ENCODE results near the gene AOPEP. TPM values are rescaled to one million over a fixed set of nuclear protein-coding genes. Genes with fewer than 3 reads are reported as not detected.

Gene AOPEP
- polyA plus RNA-seq, 1 of the 3 experiments (the other 2 are of a cell fraction) = 54.6 TPM

GRCh38 chr9:95115104-95115503, 388.6 kb downstream of the AOPEP start:
- Histone ChIP-seq H2AFZ (ENCODE audit: low read depth) (no peak overlapping the region), H4K20me1 (ENCODE audit: insufficient read depth) (no peaks in the 10 kb centered on the region), H3K27ac (ENCODE audit: low read depth in 2 of 2, low read length in 1 of 2) (no peak overlapping the region), H3K4me2 (no peak overlapping the region), H3K4me3 (ENCODE audit: low read depth in 2 of 2, low read length in 1 of 2) (no peak overlapping the region), H3K36me3 (replicated peaks in 1 of 2; ENCODE audit: control insufficient read depth in 1 of 2, insufficient read depth in 2 of 2, low read length in 1 of 2) (peaks cover 2 to 20% of the 10 kb centered on the region in 2 experiments), H3K9me2 (no peaks in the 10 kb centered on the region), H3K79me2 (ENCODE audit: insufficient read depth) (no peaks in the 10 kb centered on the region), H3K9me3 (no peaks in the 10 kb centered on the region), H3K27me3 (ENCODE audit: insufficient read depth) (no peaks in the 10 kb centered on the region), H3K4me1 (ENCODE audit: control insufficient read depth in 1 of 2, insufficient read depth in 2 of 2, low read depth in 1 of 2, low read length in 1 of 2) (peaks cover 0 to 6% of the 10 kb centered on the region in 2 experiments; a peak in 1 of 4 replicates), H3K9ac (no peak overlapping the region), H3F3A (replicated peaks; ENCODE audit: insufficient read depth) (no peaks in the 10 kb centered on the region)
- WGBS (ENCODE audit: low lambda C conversion rate) = 96% methylated on average over 6 of the region's 6 CpGs
- POLR2A ChIA-PET = no interaction called here
- TF ChIP-seq SIN3A (IDR thresholded peaks at IDR 0.05; ENCODE audit: borderline replicate concordance, low read depth, low read length) (no peak), ELF1 (IDR thresholded peaks at IDR 0.05) (no peak), REST (IDR thresholded peaks at IDR 0.05; ENCODE audit: low read depth, low read length) (no peak), GABPA (IDR thresholded peaks at IDR 0.05; ENCODE audit: low read depth) (no peak), SMC3 (IDR thresholded peaks at IDR 0.05; ENCODE audit: low read depth, low read length) (no peak), RFX5 (IDR thresholded peaks at IDR 0.05; ENCODE audit: low read length) (no peak), FOXJ3 (CRISPR knock-in tag; IDR thresholded peaks at IDR 0.05) (no peak)
- CTCF ChIA-PET = interaction anchor here (0.7 to 5.8 kb wide), 7 partner anchors 12 to 434 kb away, joined by 3 to 33 read pairs (median 5); no protein-coding TSS in a partner anchor
- DNase-seq = no peak

DNA sequence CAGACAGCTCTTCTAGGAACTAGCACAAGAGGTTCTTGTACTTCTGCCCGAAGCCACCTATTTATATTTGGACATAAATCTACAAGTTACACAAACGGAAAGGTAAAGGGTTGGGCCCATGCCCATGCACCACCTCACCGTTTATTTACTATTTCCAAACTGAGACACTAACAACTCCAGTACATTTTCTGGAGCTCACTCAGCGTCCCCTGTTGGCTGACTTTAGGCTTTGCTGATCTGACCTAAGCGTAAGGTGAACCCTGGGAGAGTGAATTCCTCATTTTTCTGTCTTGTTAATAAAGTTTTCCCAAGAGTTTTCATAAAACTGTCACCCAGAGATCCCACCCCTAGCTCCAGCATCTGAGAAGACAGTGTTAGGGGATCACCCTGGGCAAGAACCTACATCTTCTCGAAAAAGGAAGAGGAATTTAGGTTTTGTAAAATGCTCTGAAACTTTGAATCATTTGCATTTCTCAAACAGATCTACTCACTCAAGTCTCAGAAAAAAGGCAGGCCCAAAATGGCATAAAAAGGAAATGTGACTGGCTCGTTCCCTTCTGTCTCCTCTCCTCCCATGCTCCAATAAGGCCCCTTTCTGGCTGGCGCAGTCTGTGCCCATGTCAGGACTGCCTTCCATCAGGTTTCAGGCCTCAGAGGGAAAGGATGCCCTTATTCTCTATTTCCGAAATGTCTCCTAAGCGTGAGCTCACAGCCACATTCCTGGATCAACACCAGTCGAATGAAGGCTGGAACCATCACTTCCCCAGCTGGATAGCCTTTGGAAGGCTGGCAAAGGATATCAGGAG, 389.7 kb downstream of the AOPEP start:
- H3K9me3 ChIP-seq = no peaks in the 10 kb centered on the region
- no peaks in the 10 kb centered on the region for H3F3A ChIP-seq (replicated peaks; ENCODE audit: insufficient read depth)
- POLR2A ChIA-PET = no interaction called here
- H3K9ac ChIP-seq = no peak overlapping the region
- H4K20me1 ChIP-seq (ENCODE audit: insufficient read depth) = no peaks in the 10 kb centered on the region
- no peak overlapping the region for H2AFZ ChIP-seq (ENCODE audit: low read depth)
- H3K27me3 ChIP-seq (ENCODE audit: insufficient read depth) = no peaks in the 10 kb centered on the region
- CTCF ChIA-PET = interaction anchor here (0.8 to 5.8 kb wide), 8 partner anchors 12 to 435 kb away, joined by 3 to 33 read pairs (median 4); no protein-coding TSS in a partner anchor
- H3K4me3 ChIP-seq (ENCODE audit: low read depth in 2 of 2, low read length in 1 of 2) = no peak overlapping the region
- no peaks in the 10 kb centered on the region for H3K79me2 ChIP-seq (ENCODE audit: insufficient read depth)
- TF ChIP-seq NRF1 (IDR thresholded peaks at IDR 0.05; ENCODE audit: low read depth, low read length) (no peak), SMC3 (IDR thresholded peaks at IDR 0.05; ENCODE audit: low read depth, low read length) (no peak), RAD21 (IDR thresholded peaks at IDR 0.05; ENCODE audit: low read length) (0 out of 2 replicates have a peak, but pooled peaks have one; percentile 16), TEAD4 (IDR thresholded peaks at IDR 0.05; ENCODE audit: borderline replicate concordance, insufficient read depth) (no peak), CTCF (IDR thresholded peaks at IDR 0.05) (peak; percentile 23)
- WGBS (ENCODE audit: low lambda C conversion rate) = 90% methylated on average over 11 of the region's 11 CpGs
- no peak overlapping the region for H3K4me2 ChIP-seq
- H3K4me1 ChIP-seq (ENCODE audit: control insufficient read depth in 1 of 2, insufficient read depth in 2 of 2, low read depth in 1 of 2, low read length in 1 of 2) = peaks cover 0 to 11% of the 10 kb centered on the region in 2 experiments; a peak in 2 of 4 replicates
- peaks cover 0 to 12% of the 10 kb centered on the region in 2 experiments for H3K36me3 ChIP-seq (replicated peaks in 1 of 2; ENCODE audit: control insufficient read depth in 1 of 2, insufficient read depth in 2 of 2, low read length in 1 of 2)
- peak overlapping the region in 1 of 2 experiments; percentile 31; a peak in 1 of 4 replicates for H3K27ac ChIP-seq (ENCODE audit: low read depth in 2 of 2, low read length in 1 of 2)
- no peaks in the 10 kb centered on the region for H3K9me2 ChIP-seq
- no peak for DNase-seq
